ENCODE measurements around the gene PSKH1. TPM values are rescaled to one million over a fixed set of nuclear protein-coding genes. Genes with fewer than 3 reads are reported as not detected.
"Not testable (repeated sequence)": the region's sequence is repeated elsewhere in the genome, so short reads cannot be mapped to it uniquely, and the experiment has no call there.

PSKH1 gene
- total RNA-seq, 2 experiments from 2014 or later = 20.0 to 22.8 TPM

GRCh38 chr16:67855789-67856188 is 37.3 kb upstream of the PSKH1 start:
- no peak overlapping the region for H3K4me3 Mint-ChIP-seq
- DNase-seq = no peak
- no peaks in the 10 kb centered on the region for H3K27me3 Mint-ChIP-seq (ENCODE audit: low read depth)
- CTCF ChIA-PET = interaction anchor here (1.0 to 1.8 kb wide), 3 partner anchors 11 to 39 kb away, joined by 3 to 7 read pairs (median 5); no protein-coding TSS in a partner anchor
- no peaks in the 10 kb centered on the region for H3K9me3 Mint-ChIP-seq (ENCODE audit: insufficient read depth)
- H3K4me1 Mint-ChIP-seq (ENCODE audit: low read depth) = peaks cover 14% of the 10 kb centered on the region
- no peak for ATAC-seq
- no peak overlapping the region for H3K27ac Mint-ChIP-seq
- H3K36me3 Mint-ChIP-seq (ENCODE audit: low read depth) = peaks cover 8% of the 10 kb centered on the region
- POLR2A ChIA-PET = interaction anchor here (1.5 kb wide), 1 partner anchor 23 kb away, joined by 3 read pairs; no protein-coding TSS in a partner anchor

GRCh38 chr16:67856927-67857546 is 36.0 kb upstream of the PSKH1 start:
- CTCF ChIA-PET = no interaction called here
- Mint-ChIP-seq H3K27me3 (ENCODE audit: low read depth) (no peaks in the 10 kb centered on the region), H3K36me3 (ENCODE audit: low read depth) (peaks cover 11% of the 10 kb centered on the region), H3K4me3 (no peak overlapping the region), H3K27ac (peak overlapping the region; percentile 23), H3K4me1 (ENCODE audit: low read depth) (peaks cover 16% of the 10 kb centered on the region), H3K9me3 (ENCODE audit: insufficient read depth) (no peaks in the 10 kb centered on the region)
- no peak for ATAC-seq
- POLR2A ChIA-PET = no interaction called here
- no peak for DNase-seq

- H3K27ac Mint-ChIP-seq = no peak overlapping the region
- CTCF ChIA-PET = interaction anchor here (0.6 kb wide), 1 partner anchor 26 kb away, joined by 3 read pairs; no protein-coding TSS in a partner anchor
- peaks cover 16% of the 10 kb centered on the region for H3K4me1 Mint-ChIP-seq (ENCODE audit: low read depth)
- no peak overlapping the region for H3K4me3 Mint-ChIP-seq
- H3K27me3 Mint-ChIP-seq (ENCODE audit: low read depth) = no peaks in the 10 kb centered on the region
- peaks cover 11% of the 10 kb centered on the region for H3K36me3 Mint-ChIP-seq (ENCODE audit: low read depth)
- ATAC-seq (peak; percentile 72), DNase-seq (no peak)
- POLR2A ChIA-PET = no interaction called here
- H3K9me3 Mint-ChIP-seq (ENCODE audit: insufficient read depth) = no peaks in the 10 kb centered on the region
Measured at GRCh38 chr16:67857547-67858233, 35.4 kb upstream of the PSKH1 start.

- peak; percentile 12 for ATAC-seq
- H3K27me3 Mint-ChIP-seq (ENCODE audit: low read depth) = no peaks in the 10 kb centered on the region
- POLR2A ChIA-PET = no interaction called here
- H3K36me3 Mint-ChIP-seq (ENCODE audit: low read depth) = peaks cover 11% of the 10 kb centered on the region
- H3K9me3 Mint-ChIP-seq (ENCODE audit: insufficient read depth) = no peaks in the 10 kb centered on the region
- no peak overlapping the region for H3K4me3 Mint-ChIP-seq
- CTCF ChIA-PET = interaction anchor here (0.6 kb wide), 1 partner anchor 42 kb away, joined by 3 read pairs; no protein-coding TSS in a partner anchor
- no peak for DNase-seq
- peaks cover 16% of the 10 kb centered on the region for H3K4me1 Mint-ChIP-seq (ENCODE audit: low read depth)
- H3K27ac Mint-ChIP-seq = peak overlapping the region; percentile 56
Measured at GRCh38 chr16:67858500-67858899, 34.6 kb upstream of the PSKH1 start.

GRCh38 chr16:67860589-67861398 is 32.3 kb upstream of the PSKH1 start:
- POLR2A ChIA-PET = interaction anchor here (0.7 to 1.0 kb wide), 2 partner anchors 12 to 55 kb away, joined by 3 read pairs; no protein-coding TSS in a partner anchor

GRCh38 chr16:67861877-67862276 is 31.2 kb upstream of the PSKH1 start:
- no peaks in the 10 kb centered on the region for H3K27me3 Mint-ChIP-seq (ENCODE audit: low read depth)
- POLR2A ChIA-PET = interaction anchor here (1.0 kb wide), 1 partner anchor 55 kb away, joined by 3 read pairs; the partner anchor contains the start of gene TSNAXIP1

More at GRCh38 chr16:67860589-67861398, 32.3 kb upstream of the PSKH1 start:
- Mint-ChIP-seq H3K27me3 (ENCODE audit: low read depth) (no peaks in the 10 kb centered on the region), H3K4me3 (no peak overlapping the region), H3K9me3 (ENCODE audit: insufficient read depth) (no peaks in the 10 kb centered on the region), H3K36me3 (ENCODE audit: low read depth) (peaks cover 9% of the 10 kb centered on the region), H3K27ac (no peak overlapping the region), H3K4me1 (ENCODE audit: low read depth) (peaks cover 11% of the 10 kb centered on the region)
- CTCF ChIA-PET = interaction anchor here (1.4 to 3.4 kb wide), 3 partner anchors 9 to 44 kb away, joined by 3 to 19 read pairs (median 3); no protein-coding TSS in a partner anchor
- ATAC-seq (no peak), DNase-seq (no peak)

GRCh38 chr16:67862623-67863583 is 30.2 kb upstream of the PSKH1 start:
- DNase-seq (no peak), ATAC-seq (no peak)
- Mint-ChIP-seq H3K4me3 (no peak overlapping the region), H3K9me3 (ENCODE audit: insufficient read depth) (no peaks in the 10 kb centered on the region), H3K27ac (no peak overlapping the region), H3K4me1 (ENCODE audit: low read depth) (peaks cover 6% of the 10 kb centered on the region), H3K27me3 (ENCODE audit: low read depth) (no peaks in the 10 kb centered on the region), H3K36me3 (ENCODE audit: low read depth) (peaks cover 19% of the 10 kb centered on the region)
- POLR2A ChIA-PET = interaction anchor here (1.0 kb wide), 1 partner anchor 56 kb away, joined by 3 read pairs; the partner anchor contains the start of gene TSNAXIP1
- CTCF ChIA-PET = interaction anchor here (0.8 to 3.4 kb wide), 6 partner anchors 8 to 342 kb away, joined by 3 to 19 read pairs (median 6); partner anchors contain the start of gene EDC4

More at GRCh38 chr16:67861877-67862276, 31.2 kb upstream of the PSKH1 start:
- Mint-ChIP-seq H3K9me3 (ENCODE audit: insufficient read depth) (no peaks in the 10 kb centered on the region), H3K4me3 (no peak overlapping the region), H3K27ac (peak overlapping the region; percentile 26), H3K36me3 (ENCODE audit: low read depth) (peaks cover 17% of the 10 kb centered on the region), H3K4me1 (ENCODE audit: low read depth) (peaks cover 8% of the 10 kb centered on the region)
- DNase-seq (no peak), ATAC-seq (no peak)
- CTCF ChIA-PET = interaction anchor here (0.8 to 3.4 kb wide), 4 partner anchors 8 to 45 kb away, joined by 3 to 19 read pairs (median 8); partner anchors contain the start of gene EDC4

GRCh38 chr16:67864044-67864443 is 29.0 kb upstream of the PSKH1 start:
- POLR2A ChIA-PET; ATAC-seq; H3K4me3 Mint-ChIP-seq; H3K27me3 Mint-ChIP-seq (ENCODE audit: low read depth); H3K4me1 Mint-ChIP-seq (ENCODE audit: low read depth); H3K27ac Mint-ChIP-seq; DNase-seq; H3K9me3 Mint-ChIP-seq (ENCODE audit: insufficient read depth): not testable (repeated sequence)
- CTCF ChIA-PET = interaction anchor here (1.1 to 3.4 kb wide), 5 partner anchors 11 to 343 kb away, joined by 3 to 19 read pairs (median 7); no protein-coding TSS in a partner anchor
- peaks cover 22% of the 10 kb centered on the region for H3K36me3 Mint-ChIP-seq (ENCODE audit: low read depth)

GRCh38 chr16:67864594-67864993 is 28.5 kb upstream of the PSKH1 start:
- CTCF ChIA-PET = interaction anchor here (1.0 to 2.1 kb wide), 5 partner anchors 11 to 344 kb away, joined by 3 to 37 read pairs (median 5); no protein-coding TSS in a partner anchor
- DNase-seq (no peak), ATAC-seq (no peak)
- Mint-ChIP-seq H3K4me3 (no peak overlapping the region), H3K4me1 (ENCODE audit: low read depth) (peaks cover 2% of the 10 kb centered on the region), H3K27ac (no peak overlapping the region), H3K36me3 (ENCODE audit: low read depth) (peaks cover 22% of the 10 kb centered on the region), H3K9me3 (ENCODE audit: insufficient read depth) (no peaks in the 10 kb centered on the region), H3K27me3 (ENCODE audit: low read depth) (no peaks in the 10 kb centered on the region)
- POLR2A ChIA-PET = no interaction called here

- Mint-ChIP-seq H3K4me3 (no peak overlapping the region), H3K4me1 (ENCODE audit: low read depth) (peaks cover 2% of the 10 kb centered on the region), H3K9me3 (ENCODE audit: insufficient read depth) (no peaks in the 10 kb centered on the region), H3K27ac (no peak overlapping the region), H3K27me3 (ENCODE audit: low read depth) (no peaks in the 10 kb centered on the region), H3K36me3 (ENCODE audit: low read depth) (peaks cover 24% of the 10 kb centered on the region)
- CTCF ChIA-PET = interaction anchor here (0.8 to 2.1 kb wide), 8 partner anchors 12 to 344 kb away, joined by 3 to 37 read pairs (median 4); no protein-coding TSS in a partner anchor
- ATAC-seq (peak; percentile 67), DNase-seq (peak; percentile 36)
- POLR2A ChIA-PET = interaction anchor here (0.6 kb wide), 1 partner anchor 85 kb away, joined by 3 read pairs; no protein-coding TSS in a partner anchor
Measured at GRCh38 chr16:67865318-67865717, 27.7 kb upstream of the PSKH1 start.

All from activated CD8-positive, alpha-beta T cell treated with anti-CD3 and anti-CD28 coated beads, Interleukin-2, amount 10 ng/mL, durations not matched to agents 7 days and 5 days (primary cell).